DOHH2 (cell line): Measurements from ENCODE around the gene COG4.

Source experiments
- H3F3A ChIP-seq: fragments of 200-600 bp; sonication (generic), shearing (Covaris generic); 2 replicates; pipeline ENCODE4 v1.6.0; 2016; ENCODE audit warnings: antibody characterized with exemption, mild to moderate bottlenecking; ENCODE audit not compliant: control insufficient read depth, insufficient read depth
- H3K27ac ChIP-seq: fragments of 200-600 bp; sonication (generic); 2 replicates; pipeline ENCODE4 v1.5.1; 2014; ENCODE audit warnings: low read depth, mild to moderate bottlenecking, low read length, moderate library complexity
- H3K27me3 ChIP-seq: fragments of 200-600 bp; sonication (generic); 2 replicates; pipeline ENCODE4 v1.6.1; 2014; ENCODE audit warnings: mild to moderate bottlenecking, low read length, mixed read lengths; ENCODE audit not compliant: control insufficient read depth
- H3K36me3 ChIP-seq: fragments of 200-600 bp; sonication (generic); 2 replicates; pipeline ENCODE4 v1.6.1; 2014; ENCODE audit warnings: mild to moderate bottlenecking, low read length, moderate library complexity, mixed read lengths; ENCODE audit not compliant: control insufficient read depth
- H3K4me1 ChIP-seq: fragments of 200-600 bp; sonication (generic); 2 replicates; pipeline ENCODE4 v1.6.1; 2014; ENCODE audit warnings: mild to moderate bottlenecking, low read length, mixed read lengths; ENCODE audit not compliant: control insufficient read depth
- H3K4me2 ChIP-seq: fragments of 200-600 bp; sonication (generic); 2 replicates; pipeline ENCODE4 v1.6.0; 2014; ENCODE audit warnings: mild to moderate bottlenecking, low read length, moderate library complexity
- H3K4me3 ChIP-seq: fragments of 200-600 bp; sonication (generic); 2 replicates; pipeline ENCODE4 v1.5.1; 2014; ENCODE audit warnings: mild to moderate bottlenecking, low read length, mixed read lengths
- H3K79me2 ChIP-seq: fragments of 200-600 bp; sonication (generic); 2 replicates; pipeline ENCODE4 v1.6.1; 2014; ENCODE audit warnings: mild to moderate bottlenecking, low read length, mixed read lengths; ENCODE audit not compliant: control insufficient read depth
- H3K9me2 ChIP-seq: fragments of 200-600 bp; sonication (generic); replicated peaks from 2 replicates; pipeline ENCODE4 v1.6.1; 2014; ENCODE audit warnings: mild to moderate bottlenecking, low read length, mixed read lengths; ENCODE audit not compliant: control insufficient read depth
- H3K9me3 ChIP-seq: fragments of 200-600 bp; sonication (generic); 2 replicates; pipeline ENCODE4 v1.6.1; 2014; ENCODE audit warnings: antibody characterized with exemption, low read length, mixed read lengths; ENCODE audit not compliant: control insufficient read depth, insufficient read depth
- H4K20me1 ChIP-seq: fragments of 200-600 bp; sonication (generic); 2 replicates; pipeline ENCODE4 v1.6.0; 2014; ENCODE audit warnings: low read depth, mild to moderate bottlenecking, antibody characterized with exemption, low read length, moderate library complexity; ENCODE audit not compliant: control insufficient read depth, insufficient read depth
- CTCF ChIP-seq: fragments of 200-600 bp; sonication (generic); IDR thresholded peaks from one replicate; pipeline ENCODE4 v1.5.1; 2014; ENCODE audit warnings: antibody characterized with exemption, mild to moderate bottlenecking, low read depth, low read length; ENCODE audit not compliant: poor library complexity, severe bottlenecking
- EZH2phosphoT487 ChIP-seq: fragments of 200-600 bp; sonication (generic); IDR thresholded peaks from 2 replicates; pipeline ENCODE4 v1.6.1; 2017; ENCODE audit warnings: borderline replicate concordance, mild to moderate bottlenecking, antibody characterized with exemption, low read length, moderate library complexity, mixed read lengths

The COG4 gene

GRCh38 chr16:70490261-70490660 lies 33.1 kb downstream of the COG4 start:
- Histone ChIP-seq H3K4me2 (no peak overlapping the region), H3K9me2 (no peaks in the 10 kb centered on the region), H3K79me2 (no peaks in the 10 kb centered on the region), H3K4me1 (peaks cover 27% of the 10 kb centered on the region), H3K27ac (no peak overlapping the region), H3K36me3 (peaks cover 37% of the 10 kb centered on the region), H3K9me3 (no peaks in the 10 kb centered on the region), H4K20me1 (no peaks in the 10 kb centered on the region), H3F3A (no peaks in the 10 kb centered on the region), H3K27me3 (no peaks in the 10 kb centered on the region), H3K4me3 (no peak overlapping the region)
- TF ChIP-seq CTCF (no peak), EZH2phosphoT487 (no peak)

- H3K9me3 ChIP-seq: no peaks in the 10 kb centered on the region
- peaks cover 38% of the 10 kb centered on the region for H3K36me3 ChIP-seq
- peaks cover 49% of the 10 kb centered on the region for H3K4me1 ChIP-seq
- no peak for TF ChIP-seq CTCF
- no peak for TF ChIP-seq EZH2phosphoT487
- no peaks in the 10 kb centered on the region for H4K20me1 ChIP-seq
- H3K4me3 ChIP-seq: no peak overlapping the region
- H3K9me2 ChIP-seq: no peaks in the 10 kb centered on the region
- H3F3A ChIP-seq: peaks cover 13% of the 10 kb centered on the region
- H3K27ac ChIP-seq: no peak overlapping the region; the same call in 1 of the 2 replicates
- no peaks in the 10 kb centered on the region for H3K27me3 ChIP-seq
- no peaks in the 10 kb centered on the region for H3K79me2 ChIP-seq
- no peak overlapping the region for H3K4me2 ChIP-seq
Measured at GRCh38 chr16:70484867-70485266, 38.5 kb downstream of the COG4 start.

DNA sequence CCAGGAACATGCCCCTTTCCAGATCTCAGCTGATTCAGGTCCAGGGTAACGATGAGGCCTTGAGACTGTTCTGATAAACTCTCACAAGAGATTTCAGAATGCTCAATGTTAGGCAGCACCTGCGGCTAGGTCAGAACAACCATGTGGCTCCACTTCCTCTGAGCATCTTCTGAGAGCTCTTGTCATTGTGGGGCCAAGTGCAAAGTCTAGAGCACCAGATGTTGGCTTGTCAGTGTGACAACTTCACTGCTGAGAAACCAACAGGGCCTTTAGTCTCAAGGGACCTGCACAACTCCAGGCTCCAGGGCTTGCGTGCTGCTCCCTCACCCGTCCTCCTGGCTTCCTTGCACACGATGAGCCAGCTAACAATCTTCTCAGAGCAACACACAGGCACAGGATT lies 39.9 kb downstream of the COG4 start:
- Histone ChIP-seq H3K4me3 (peak overlapping the region; percentile 41), H3K79me2 (no peaks in the 10 kb centered on the region), H3K4me2 (peak overlapping the region; percentile 61), H3K27me3 (no peaks in the 10 kb centered on the region), H4K20me1 (no peaks in the 10 kb centered on the region), H3F3A (peaks cover 13% of the 10 kb centered on the region), H3K27ac (peak overlapping the region; percentile 92), H3K9me3 (no peaks in the 10 kb centered on the region), H3K36me3 (peaks cover 48% of the 10 kb centered on the region), H3K9me2 (no peaks in the 10 kb centered on the region), H3K4me1 (peaks cover 61% of the 10 kb centered on the region)
- TF ChIP-seq CTCF: no peak
- TF ChIP-seq EZH2phosphoT487: no peak
